ENCODE data around the gene CAPS2. TPM values are rescaled to one million over a fixed set of nuclear protein-coding genes. Genes with fewer than 3 reads are reported as not detected.
A peak's percentile ranks its signal among the peaks of the same experiment; 100 is the strongest.
"Not testable (repeated sequence)": the region's sequence is repeated elsewhere in the genome, so short reads cannot be mapped to it uniquely, and the experiment has no call there.

Gene CAPS2
- 1 to 10 TPM in 10 of 12 donors, not detected in 2; 1.6 to 5.4 (median 3.1) TPM for polyA plus RNA-seq (ENCODE audit: insufficient read length in 12 of 12)
- long read RNA-seq, donor 1: 0 reads
- long read RNA-seq, donor 2: 0 reads
- long read RNA-seq, donor 3: 0 reads
- long read RNA-seq, donor 4: 0 reads
- long read RNA-seq, donor 5: 0 reads
- long read RNA-seq, donor 6: 0 reads
- long read RNA-seq, donor 7: 0 reads
- long read RNA-seq, donor 8: 0 reads
- long read RNA-seq, donor 9: 0 reads
- long read RNA-seq, donor 10: 0 reads
- long read RNA-seq, donor 11, partial matches to known transcripts: 0 of 1 reads
- long read RNA-seq, donor 11, other reads (novel, unspliced or antisense): 0 of 1 reads

GRCh38 chr12:75329918-75330826 lies at the start of gene CAPS2:
TSS of gene CAPS2 (minus strand) at chr12:75330324. CDS start at chr12:75326498, 3,826 bp downstream.
- peak; percentile 76 for DNase-seq

DNA sequence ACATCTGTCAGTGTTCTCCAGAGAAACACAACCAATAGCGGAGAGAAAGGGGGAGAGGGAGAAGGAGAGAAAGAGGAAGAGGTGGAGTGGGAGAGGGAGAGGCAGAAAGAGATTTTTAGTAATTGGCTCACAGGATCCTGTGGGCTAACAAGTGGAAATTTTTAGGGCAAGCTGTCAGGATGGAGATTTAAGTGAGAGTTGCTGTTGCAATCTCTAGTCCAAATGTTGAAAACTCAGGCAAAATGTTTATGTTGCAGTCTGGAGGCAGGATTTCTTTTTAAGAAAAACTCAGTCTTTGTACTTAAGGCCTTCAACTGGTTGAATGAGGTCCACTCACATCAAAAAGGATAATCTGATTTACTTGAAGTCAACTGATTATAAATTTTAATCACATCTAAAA lies 48.2 kb upstream of the CAPS2 start:
- no peak for DNase-seq

- no peak for DNase-seq
Observed at GRCh38 chr12:75374971-75375370, 44.8 kb upstream of the CAPS2 start.

DNA sequence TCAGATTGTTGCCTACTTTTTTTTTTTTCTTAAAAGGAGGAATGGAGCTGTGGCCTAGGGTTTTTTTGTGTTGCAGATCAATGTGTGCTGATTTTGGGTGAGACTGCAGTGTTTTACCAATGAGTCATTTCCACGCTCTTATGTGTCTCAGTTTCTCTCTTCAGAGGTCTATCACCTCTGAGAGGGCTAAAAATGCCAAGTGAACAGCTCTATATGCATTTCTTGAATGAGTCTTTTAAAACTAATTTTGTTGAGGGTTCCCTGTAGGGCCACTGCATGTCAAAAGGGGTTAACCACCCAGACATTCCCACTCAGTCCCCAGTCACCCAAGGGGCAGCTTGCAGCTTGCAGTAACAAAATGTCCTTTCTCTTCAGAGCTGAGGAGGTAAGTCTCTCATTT lies 36.5 kb upstream of the CAPS2 start:
- DNase-seq: no peak

GRCh38 chr12:75364919-75365318 lies 34.8 kb upstream of the CAPS2 start:
- DNase-seq: no peak

- no peak for DNase-seq
Observed at GRCh38 chr12:75361408-75361807, 31.3 kb upstream of the CAPS2 start.

DNA sequence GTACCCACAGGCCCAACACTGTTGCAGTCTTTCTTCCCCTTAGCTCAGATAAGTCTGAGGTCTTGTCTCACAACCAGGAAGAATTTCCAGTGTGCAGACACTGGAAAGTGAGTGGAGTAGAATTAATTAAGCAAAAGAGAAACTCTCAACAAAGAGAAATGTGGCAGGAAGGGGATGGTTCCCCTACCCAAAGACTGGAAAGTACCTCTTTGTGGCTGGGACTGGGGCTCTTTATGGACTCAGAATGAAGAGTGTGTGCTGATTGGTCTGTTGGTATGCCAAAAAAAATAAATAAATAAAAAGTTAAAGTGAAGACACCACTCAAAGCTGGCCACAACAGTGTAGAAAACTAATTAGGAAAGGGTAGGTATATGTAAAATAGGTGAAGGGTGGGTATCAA lies 30.8 kb upstream of the CAPS2 start:
- DNase-seq: no peak

DNA sequence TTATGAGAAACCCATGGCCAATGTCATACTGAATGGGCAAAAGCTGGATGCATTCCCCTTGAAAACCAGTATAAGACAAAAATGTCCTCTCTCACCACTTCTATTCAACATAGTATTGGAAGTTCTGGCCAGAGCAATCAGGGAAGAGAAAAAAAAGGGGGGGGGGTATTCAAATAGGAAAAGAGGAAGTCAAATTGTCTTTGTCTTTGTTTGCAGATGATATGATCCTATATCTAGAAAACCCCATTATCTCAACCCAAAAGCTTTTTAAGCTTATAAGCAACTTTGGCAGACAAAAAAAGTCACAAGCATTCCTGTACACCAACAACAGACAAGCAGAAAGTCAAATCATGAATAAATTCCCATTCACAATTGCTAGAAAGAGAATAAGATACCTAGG lies 23.9 kb upstream of the CAPS2 start:
- no peak for DNase-seq

GRCh38 chr12:75350413-75350812 lies 20.3 kb upstream of the CAPS2 start:
- DNase-seq: no peak

DNA sequence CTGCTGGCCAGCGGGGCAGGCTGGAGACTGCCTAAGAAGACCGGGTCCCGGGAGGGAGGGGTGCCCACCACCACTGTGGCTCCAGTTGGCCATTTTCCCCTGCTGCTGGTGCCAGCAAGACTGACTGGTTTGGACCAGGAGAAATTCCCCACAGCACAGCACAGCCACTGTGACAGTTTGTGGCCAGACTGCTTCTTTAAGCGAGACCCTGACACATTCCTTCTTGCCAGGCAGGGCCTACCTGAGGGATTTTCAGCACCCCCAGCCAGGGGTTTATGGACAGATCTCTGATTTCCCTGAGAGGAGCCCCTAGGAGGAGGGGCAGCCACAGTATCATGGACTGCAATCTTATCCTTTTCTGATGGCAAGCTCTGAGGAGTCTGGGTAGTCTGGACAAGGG lies 19.8 kb upstream of the CAPS2 start:
- DNase-seq: no peak

- DNase-seq: not testable (repeated sequence)
Observed at GRCh38 chr12:75346215-75346614, 16.1 kb upstream of the CAPS2 start.

DNA sequence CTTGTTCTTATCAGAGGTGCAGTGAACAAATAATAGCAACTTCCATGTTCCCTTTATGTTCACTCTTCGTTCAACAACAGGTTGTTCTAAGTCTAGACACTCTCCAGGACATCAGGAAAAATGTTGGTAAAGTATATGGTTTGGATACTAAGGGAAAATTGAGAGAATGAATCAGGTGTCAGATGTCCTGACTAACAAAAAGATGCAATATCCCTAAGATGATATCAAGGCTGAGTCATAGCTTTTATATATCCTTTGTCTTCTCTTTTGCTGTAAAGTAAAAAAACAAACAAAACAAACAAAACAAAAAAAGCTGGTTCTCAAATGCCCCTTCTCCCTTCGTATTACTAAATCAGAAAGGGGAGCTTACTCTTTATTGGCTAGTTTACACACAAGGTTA lies 15.4 kb upstream of the CAPS2 start:
- DNase-seq: no peak

DNA sequence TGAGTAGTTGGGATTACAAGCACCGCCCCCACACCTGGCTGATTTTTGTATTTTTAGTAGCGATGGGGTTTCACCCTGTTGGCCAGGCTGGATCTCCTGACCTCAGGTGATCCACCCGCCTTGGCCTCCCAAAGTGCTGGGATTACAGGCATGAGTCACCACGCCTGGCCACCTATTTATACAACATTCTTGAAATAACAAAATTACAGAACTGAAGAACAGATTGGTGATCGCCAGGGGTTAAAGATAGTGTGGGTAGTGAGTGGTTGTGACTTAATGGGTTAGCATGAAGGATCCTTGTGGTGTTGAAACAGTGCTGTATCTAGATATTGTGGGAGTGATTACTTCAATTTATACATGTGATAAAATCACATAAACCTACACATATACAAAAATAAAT lies 11.7 kb upstream of the CAPS2 start:
- no peak for DNase-seq

GRCh38 chr12:75337905-75338304 lies 7.8 kb upstream of the CAPS2 start:
- no peak for DNase-seq

- DNase-seq: peak; percentile 87
Observed at GRCh38 chr12:75334384-75335030, 4.4 kb upstream of the CAPS2 start, which contains the start of gene GLIPR1L1. TSS of gene GLIPR1L1 (plus strand) at chr12:75334670. CDS start at chr12:75334729, 59 bp downstream.

GRCh38 chr12:75327642-75328041 lies 2.5 kb downstream of the CAPS2 start:
- DNase-seq: no peak

GRCh38 chr12:75323663-75324062 lies 6.5 kb downstream of the CAPS2 start:
- no peak for DNase-seq

GRCh38 chr12:75322464-75322863 lies 7.7 kb downstream of the CAPS2 start:
- DNase-seq: no peak

- no peak for DNase-seq
Observed at GRCh38 chr12:75317784-75318183, 12.3 kb downstream of the CAPS2 start.

DNA sequence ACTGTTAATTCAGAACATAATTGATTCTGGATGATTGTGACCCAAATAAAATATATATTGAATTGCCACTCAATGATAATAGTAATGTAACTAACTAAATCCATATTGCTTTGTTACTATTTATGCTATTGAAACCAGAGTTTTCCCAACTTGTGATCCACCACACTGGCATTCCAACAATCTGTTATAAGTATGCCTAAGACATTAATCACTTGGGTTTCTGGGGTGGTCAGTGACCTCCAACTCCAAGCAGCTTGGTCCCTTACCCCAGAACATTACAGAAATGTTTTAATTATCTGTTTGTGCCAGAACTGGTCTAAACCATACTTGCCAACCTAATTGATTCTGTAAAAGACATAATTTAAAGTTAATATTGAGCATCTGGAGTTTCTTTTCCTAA lies 14.6 kb downstream of the CAPS2 start:
- no peak for DNase-seq

DNA sequence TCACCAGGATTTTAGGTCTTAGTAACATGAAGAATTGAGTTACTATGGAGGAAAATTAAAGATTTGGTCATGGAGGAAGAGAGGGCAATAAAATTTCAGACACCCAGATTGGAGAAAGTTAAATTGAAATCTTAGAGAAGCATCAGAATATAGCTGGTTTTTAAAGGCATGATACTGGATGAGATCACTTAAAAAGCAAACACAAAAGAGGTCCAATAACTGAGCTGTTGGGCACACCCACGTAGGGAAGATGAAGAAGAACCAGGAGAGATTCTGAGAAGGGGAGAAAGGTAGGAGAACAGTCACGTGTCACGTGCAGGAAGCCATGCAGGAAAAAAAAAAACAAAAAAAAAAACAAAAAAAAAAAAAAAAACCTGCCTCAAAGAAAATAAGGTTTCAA lies 18.8 kb downstream of the CAPS2 start:
- DNase-seq: no peak

GRCh38 chr12:75308279-75308678 lies 21.8 kb downstream of the CAPS2 start:
- DNase-seq: no peak

All from muscle of arm (tissue), 14 donors.